AG10803 (cell line): ENCODE data around the gene NUDT16L1.

Source experiments
- DNase-seq: peaks from one replicate; pipeline ENCODE4 v3.0.0; 2010; ENCODE audit warnings: low read depth
- H3K4me3 ChIP-seq: 2 replicates; pipeline ENCODE4 v1.5.1; 2011; ENCODE audit warnings: mild to moderate bottlenecking, low read length, control low read depth
- CTCF ChIP-seq: conservative IDR thresholded peaks from 2 replicates; pipeline ENCODE4 v1.5.1; 2011; ENCODE audit warnings: mild to moderate bottlenecking, low read length, control low read depth, inconsistent platforms

NUDT16L1 gene

GRCh38 chr16:4692460-4693295 lies 684 bp upstream of the NUDT16L1 start:
- peak overlapping the region; percentile 69 for H3K4me3 ChIP-seq
- no peak for TF ChIP-seq CTCF
- DNase-seq: no peak

GRCh38 chr16:4693956-4694641 lies 737 bp downstream of the NUDT16L1 start:
- TF ChIP-seq CTCF: no peak
- DNase-seq: peak; percentile 46
- H3K4me3 ChIP-seq: peak overlapping the region; percentile 80

- peak overlapping the region; percentile 80 for H3K4me3 ChIP-seq
- peak; percentile 13; the same call in 1 of the 2 replicates for TF ChIP-seq CTCF
- peak; percentile 16 for DNase-seq
Observed at GRCh38 chr16:4694642-4695451, 1.5 kb downstream of the NUDT16L1 start.

- DNase-seq: no peak
- no peak for TF ChIP-seq CTCF
- no peak overlapping the region; the same call in 1 of the 2 replicates for H3K4me3 ChIP-seq
Observed at GRCh38 chr16:4695473-4696171, 2.3 kb downstream of the NUDT16L1 start.

- TF ChIP-seq CTCF: no peak
- no peak overlapping the region for H3K4me3 ChIP-seq
- DNase-seq: no peak
Observed at GRCh38 chr16:4696172-4696904, 3.0 kb downstream of the NUDT16L1 start.
